ENCODE data around the gene MXD3.
"Not testable (repeated sequence)": the region's sequence is repeated elsewhere in the genome, so short reads cannot be mapped to it uniquely, and the experiment has no call there.

The MXD3 gene, protein sequence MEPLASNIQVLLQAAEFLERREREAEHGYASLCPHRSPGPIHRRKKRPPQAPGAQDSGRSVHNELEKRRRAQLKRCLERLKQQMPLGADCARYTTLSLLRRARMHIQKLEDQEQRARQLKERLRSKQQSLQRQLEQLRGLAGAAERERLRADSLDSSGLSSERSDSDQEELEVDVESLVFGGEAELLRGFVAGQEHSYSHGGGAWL

DNA sequence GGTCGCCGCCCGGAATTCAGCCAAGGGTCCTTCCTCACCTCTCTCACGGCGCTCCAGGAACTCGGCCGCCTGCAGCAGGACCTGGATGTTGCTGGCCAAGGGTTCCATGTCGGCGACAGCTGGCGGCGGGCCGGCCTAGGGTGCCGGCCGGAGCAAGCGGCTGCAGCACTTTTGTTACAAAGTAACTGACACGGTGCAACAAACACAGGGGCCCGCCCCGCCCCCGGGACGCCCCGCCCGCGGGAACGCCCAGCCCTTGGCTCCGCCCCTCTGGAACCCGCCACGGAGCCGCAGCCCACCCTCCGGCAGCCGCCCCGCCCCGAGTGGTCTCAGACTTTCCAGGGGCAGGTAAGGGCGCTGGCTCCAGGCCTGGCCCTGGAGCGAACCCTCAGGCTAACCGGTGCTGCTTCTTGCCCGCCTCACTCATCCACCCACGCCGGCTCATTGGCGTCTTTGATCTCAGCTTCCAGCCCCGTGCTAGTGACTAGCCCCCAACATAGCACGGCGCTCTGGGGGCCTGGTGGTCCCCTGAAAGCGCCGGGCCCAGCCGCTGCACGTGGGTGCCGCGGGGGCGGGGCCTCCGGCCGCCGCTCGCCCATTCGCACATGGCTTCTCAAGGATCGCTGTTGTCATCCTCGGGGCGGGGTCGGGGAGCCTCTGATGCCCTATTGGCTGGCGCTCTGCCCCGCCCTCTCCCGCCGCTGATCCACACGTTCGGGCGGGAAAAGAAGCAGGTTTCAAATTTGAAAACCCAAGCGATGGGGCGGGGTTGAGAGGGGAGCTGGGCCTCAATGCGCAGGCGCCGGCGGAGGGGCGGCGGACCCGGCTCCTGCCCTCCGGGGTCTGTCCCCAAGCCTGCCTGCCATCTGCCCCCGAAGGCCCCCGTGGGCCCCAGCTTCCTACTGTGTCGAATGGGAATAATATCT lies at the start of gene MXD3:
Gene MXD3 (minus strand): TSS at position 176 of the 926 bp plus-strand sequence. CDS start 68 bp downstream, at position 108.
- Histone ChIP-seq H3K9me3 (ENCODE audit: control insufficient read depth, low read length) (no peaks in the 10 kb centered on the region), H3K9ac (ENCODE audit: low read length) (peak within 1 kb of the TSS; percentile 43), H3K27me3 (ENCODE audit: control insufficient read depth, insufficient read depth, low read length) (no peaks in the 10 kb centered on the region), H3K36me3 (ENCODE audit: control insufficient read depth, insufficient read depth, low read length) (no peaks in the 10 kb centered on the region), H3K4me1 (ENCODE audit: control insufficient read depth, insufficient read depth, low read length) (peaks cover 19% of the 10 kb centered on the region), H3K4me3 (ENCODE audit: low read length) (peak within 1 kb of the TSS; percentile 41)

DNA sequence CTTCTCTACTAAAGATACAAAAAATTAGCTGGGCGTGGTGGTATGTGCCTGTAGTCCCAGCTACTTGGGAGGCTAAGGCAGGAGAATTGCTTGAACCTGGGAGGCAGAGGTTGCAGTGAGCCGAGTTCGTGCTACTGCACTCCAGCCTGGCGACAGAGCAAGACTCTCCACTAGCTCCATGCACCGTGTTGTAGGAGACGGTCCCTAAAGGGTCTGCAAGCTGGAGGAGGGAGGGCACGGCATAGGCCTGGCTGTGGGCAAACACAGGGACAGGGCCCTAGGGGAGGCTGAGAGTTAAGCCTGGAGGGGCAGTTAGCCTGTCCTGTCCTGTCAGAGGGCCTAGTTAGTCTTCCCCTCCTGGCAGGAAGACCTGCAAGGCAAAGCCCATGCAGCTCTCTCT lies 49.0 kb upstream of the MXD3 start:
- peaks cover 47% of the 10 kb centered on the region for H3K4me1 ChIP-seq (ENCODE audit: control insufficient read depth, insufficient read depth, low read length)
- H3K9me3 ChIP-seq (ENCODE audit: control insufficient read depth, low read length); H3K4me3 ChIP-seq (ENCODE audit: low read length): not testable (repeated sequence)

DNA sequence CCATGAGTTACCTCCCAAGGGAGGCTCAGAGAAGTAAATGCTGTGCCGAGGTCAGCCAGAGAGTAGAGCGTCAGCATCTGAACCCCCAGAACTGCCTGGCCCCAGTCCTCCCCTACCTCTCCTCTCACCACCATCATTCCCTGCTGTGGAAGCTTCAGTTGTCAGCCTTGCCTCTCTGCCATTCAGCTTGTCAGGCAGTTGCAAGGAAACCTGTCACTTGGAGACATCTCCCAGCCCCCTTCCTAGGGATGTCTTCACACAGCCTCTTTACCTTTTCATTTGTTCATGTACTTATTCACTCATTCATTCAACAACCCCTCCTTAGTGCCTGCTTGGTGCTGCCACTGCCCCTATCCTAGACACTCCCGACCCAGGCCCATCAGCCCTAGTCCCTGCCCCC lies 48.2 kb upstream of the MXD3 start:
- Histone ChIP-seq H3K4me3 (ENCODE audit: low read length) (no peak overlapping the region), H3K36me3 (ENCODE audit: control insufficient read depth, insufficient read depth, low read length) (no peaks in the 10 kb centered on the region), H3K9ac (ENCODE audit: low read length) (peak overlapping the region; percentile 25), H3K9me3 (ENCODE audit: control insufficient read depth, low read length) (no peaks in the 10 kb centered on the region), H3K27me3 (ENCODE audit: control insufficient read depth, insufficient read depth, low read length) (no peaks in the 10 kb centered on the region), H3K4me1 (ENCODE audit: control insufficient read depth, insufficient read depth, low read length) (peaks cover 41% of the 10 kb centered on the region)

More for the DNA sequence above, 49.0 kb upstream of the MXD3 start:
- not testable (repeated sequence) for H3K36me3 ChIP-seq (ENCODE audit: control insufficient read depth, insufficient read depth, low read length); H3K9ac ChIP-seq (ENCODE audit: low read length); H3K27me3 ChIP-seq (ENCODE audit: control insufficient read depth, insufficient read depth, low read length)

DNA sequence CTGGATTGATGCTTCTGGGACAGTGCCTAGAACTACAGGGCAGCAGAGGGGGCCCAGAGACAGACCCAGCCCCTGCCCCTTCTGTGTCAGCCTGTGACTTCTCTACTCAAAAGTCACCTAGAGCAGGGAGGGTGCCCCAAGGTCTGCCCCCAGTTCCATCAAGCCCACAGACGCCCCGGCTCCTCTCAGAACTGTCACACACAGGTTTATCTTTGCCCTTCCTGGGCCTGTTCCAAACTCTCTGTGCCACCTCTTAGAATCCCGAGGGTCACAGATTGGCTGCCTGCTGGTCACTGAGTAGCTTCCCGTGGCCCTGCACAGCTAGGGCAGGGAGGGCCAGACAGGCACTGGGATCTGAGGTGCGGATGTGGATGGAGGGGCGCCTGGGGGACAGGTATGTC lies 47.8 kb upstream of the MXD3 start:
- H3K9me3 ChIP-seq (ENCODE audit: control insufficient read depth, low read length): no peaks in the 10 kb centered on the region
- no peaks in the 10 kb centered on the region for H3K36me3 ChIP-seq (ENCODE audit: control insufficient read depth, insufficient read depth, low read length)
- H3K4me3 ChIP-seq (ENCODE audit: low read length): no peak overlapping the region
- H3K4me1 ChIP-seq (ENCODE audit: control insufficient read depth, insufficient read depth, low read length): peaks cover 41% of the 10 kb centered on the region
- no peaks in the 10 kb centered on the region for H3K27me3 ChIP-seq (ENCODE audit: control insufficient read depth, insufficient read depth, low read length)
- H3K9ac ChIP-seq (ENCODE audit: low read length): peak overlapping the region; percentile 25

DNA sequence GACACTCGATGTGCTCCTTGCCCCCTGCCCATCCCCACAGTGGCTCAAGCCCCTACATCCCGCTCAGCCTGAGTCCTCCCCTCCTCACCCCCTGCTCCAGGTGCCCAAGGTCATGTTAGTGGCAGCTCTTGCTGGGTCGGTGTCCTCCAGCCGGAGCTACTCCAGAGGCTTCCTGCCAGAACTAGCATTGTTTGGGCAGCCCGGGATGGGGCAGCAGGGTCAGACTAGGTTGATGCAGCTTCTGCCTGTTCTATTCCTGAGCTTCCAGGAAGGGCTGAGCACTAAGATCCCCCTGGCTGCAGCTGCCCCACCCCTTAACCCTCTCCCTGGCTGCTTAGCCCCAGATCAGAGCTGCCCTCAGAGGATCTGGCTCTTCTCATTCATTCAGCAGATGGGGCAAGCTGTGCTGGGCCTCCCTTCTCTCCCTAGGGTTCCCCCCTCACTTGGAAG lies 46.7 kb upstream of the MXD3 start:
- Histone ChIP-seq H3K9me3 (ENCODE audit: control insufficient read depth, low read length) (no peaks in the 10 kb centered on the region), H3K9ac (ENCODE audit: low read length) (peak overlapping the region; percentile 51), H3K4me1 (ENCODE audit: control insufficient read depth, insufficient read depth, low read length) (peaks cover 38% of the 10 kb centered on the region), H3K36me3 (ENCODE audit: control insufficient read depth, insufficient read depth, low read length) (no peaks in the 10 kb centered on the region), H3K4me3 (ENCODE audit: low read length) (peak overlapping the region; percentile 7), H3K27me3 (ENCODE audit: control insufficient read depth, insufficient read depth, low read length) (no peaks in the 10 kb centered on the region)

DNA sequence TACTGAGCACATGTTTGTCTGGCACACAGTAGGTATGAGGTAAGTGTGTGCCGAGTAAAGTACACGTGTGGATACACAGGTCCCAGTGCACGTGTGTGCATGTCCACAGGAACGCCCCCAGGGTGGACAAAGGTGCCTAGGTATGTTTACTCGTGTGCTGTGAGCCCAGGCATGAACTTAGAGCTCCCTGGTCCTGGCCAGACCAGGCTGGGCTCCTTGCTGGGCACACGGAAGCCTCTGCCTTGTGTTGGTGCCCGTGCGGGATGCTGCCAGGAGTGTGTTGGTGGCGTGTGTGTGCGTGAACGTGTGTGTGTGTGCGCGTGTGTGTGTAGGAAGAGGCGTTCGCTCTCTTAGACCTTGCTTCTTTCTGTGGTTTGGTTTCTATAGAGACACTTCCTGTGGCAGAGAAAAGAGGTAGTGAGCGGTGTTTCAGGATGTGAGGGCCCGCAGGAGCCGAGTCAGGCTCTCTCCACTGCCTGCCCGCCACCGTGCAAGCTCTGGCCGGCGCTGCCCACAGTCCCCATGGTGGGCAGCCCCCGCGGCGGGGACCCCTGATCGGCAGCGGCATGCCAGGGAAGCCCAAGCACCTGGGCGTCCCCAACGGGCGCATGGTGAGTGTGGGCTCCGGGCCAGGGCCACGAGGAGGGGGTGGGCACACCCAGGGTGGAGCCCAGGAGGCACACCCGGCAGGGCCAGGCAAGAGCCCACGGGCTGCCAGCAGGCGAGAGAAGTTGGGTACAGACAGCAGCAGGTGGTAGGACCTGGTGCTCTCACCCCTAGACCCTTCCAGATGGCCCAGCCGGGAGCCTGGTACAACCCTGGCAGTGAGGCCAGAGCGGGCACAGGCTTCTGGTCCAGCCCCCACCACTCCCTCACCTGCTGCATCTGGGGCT lies 46.0 kb upstream of the MXD3 start, which contains the start of gene RGS14:
Gene RGS14 (plus strand): TSS at position 466 of the 893 bp plus-strand sequence. CDS start 101 bp downstream, at position 567.
- H3K4me3 ChIP-seq (ENCODE audit: low read length): peak within 1 kb of the TSS; percentile 7
- peak within 1 kb of the TSS; percentile 51 for H3K9ac ChIP-seq (ENCODE audit: low read length)
- peaks cover 34% of the 10 kb centered on the region for H3K4me1 ChIP-seq (ENCODE audit: control insufficient read depth, insufficient read depth, low read length)
- H3K27me3 ChIP-seq (ENCODE audit: control insufficient read depth, insufficient read depth, low read length): no peaks in the 10 kb centered on the region
- H3K36me3 ChIP-seq (ENCODE audit: control insufficient read depth, insufficient read depth, low read length): no peaks in the 10 kb centered on the region
- H3K9me3 ChIP-seq (ENCODE audit: control insufficient read depth, low read length): no peaks in the 10 kb centered on the region

DNA sequence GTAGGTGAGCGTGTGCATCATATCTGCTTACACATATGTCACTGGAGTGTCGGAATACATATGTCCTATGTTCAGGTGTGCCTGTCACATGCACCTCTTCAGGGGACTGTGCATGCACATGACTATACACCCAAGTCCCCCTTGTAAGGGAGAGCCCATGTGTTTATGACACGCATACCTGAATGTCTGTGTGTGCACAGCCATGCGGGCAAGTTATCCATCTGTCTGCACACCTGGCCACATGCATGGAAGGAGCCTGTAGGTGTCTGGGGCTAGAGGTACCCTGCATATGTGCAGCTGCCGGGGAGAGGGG lies 45.4 kb upstream of the MXD3 start:
- Histone ChIP-seq H3K9ac (ENCODE audit: low read length) (no peak overlapping the region), H3K9me3 (ENCODE audit: control insufficient read depth, low read length) (no peaks in the 10 kb centered on the region), H3K4me3 (ENCODE audit: low read length) (no peak overlapping the region), H3K4me1 (ENCODE audit: control insufficient read depth, insufficient read depth, low read length) (peaks cover 30% of the 10 kb centered on the region), H3K27me3 (ENCODE audit: control insufficient read depth, insufficient read depth, low read length) (no peaks in the 10 kb centered on the region), H3K36me3 (ENCODE audit: control insufficient read depth, insufficient read depth, low read length) (no peaks in the 10 kb centered on the region)

DNA sequence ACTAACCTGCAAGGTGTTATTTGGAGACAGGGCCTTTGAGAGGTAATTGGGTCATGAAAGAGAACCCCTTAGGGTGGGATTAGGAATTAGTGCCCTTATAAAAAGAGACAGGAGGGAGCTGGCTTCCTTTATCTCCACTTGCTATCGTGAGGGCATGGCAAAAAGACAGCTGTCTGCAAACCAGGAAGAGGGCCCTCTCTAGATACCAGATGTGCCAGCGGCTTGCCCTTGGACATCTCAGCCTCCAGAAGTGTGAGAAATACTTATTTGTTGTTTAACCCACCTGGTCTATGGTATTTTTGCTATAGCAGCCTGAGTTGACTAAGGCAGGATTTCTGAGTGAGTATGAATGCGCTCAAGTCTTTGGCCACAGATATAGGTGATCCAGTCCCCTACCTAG lies 45.0 kb upstream of the MXD3 start:
- Histone ChIP-seq H3K4me3 (ENCODE audit: low read length) (no peak overlapping the region), H3K9me3 (ENCODE audit: control insufficient read depth, low read length) (no peaks in the 10 kb centered on the region), H3K36me3 (ENCODE audit: control insufficient read depth, insufficient read depth, low read length) (no peaks in the 10 kb centered on the region), H3K9ac (ENCODE audit: low read length) (no peak overlapping the region), H3K27me3 (ENCODE audit: control insufficient read depth, insufficient read depth, low read length) (no peaks in the 10 kb centered on the region), H3K4me1 (ENCODE audit: control insufficient read depth, insufficient read depth, low read length) (peaks cover 31% of the 10 kb centered on the region)

DNA sequence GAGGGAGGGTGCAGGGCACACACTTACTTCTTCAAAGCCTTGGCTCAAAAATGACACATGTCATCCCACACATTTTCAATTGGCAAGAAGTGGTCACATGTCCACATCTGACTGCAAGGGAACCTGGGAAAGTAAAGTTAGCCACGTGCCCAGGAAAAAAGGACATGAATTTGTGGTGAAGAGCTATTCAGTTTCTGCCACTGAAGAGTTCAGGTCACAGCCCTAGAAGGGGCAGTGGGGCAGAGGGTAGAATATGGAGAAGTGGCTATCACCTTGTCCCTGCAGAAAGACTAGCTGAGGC lies 44.1 kb upstream of the MXD3 start:
- Histone ChIP-seq H3K36me3 (ENCODE audit: control insufficient read depth, insufficient read depth, low read length) (no peaks in the 10 kb centered on the region), H3K27me3 (ENCODE audit: control insufficient read depth, insufficient read depth, low read length) (no peaks in the 10 kb centered on the region), H3K4me1 (ENCODE audit: control insufficient read depth, insufficient read depth, low read length) (peaks cover 34% of the 10 kb centered on the region), H3K4me3 (ENCODE audit: low read length) (no peak overlapping the region), H3K9me3 (ENCODE audit: control insufficient read depth, low read length) (no peaks in the 10 kb centered on the region), H3K9ac (ENCODE audit: low read length) (no peak overlapping the region)

DNA sequence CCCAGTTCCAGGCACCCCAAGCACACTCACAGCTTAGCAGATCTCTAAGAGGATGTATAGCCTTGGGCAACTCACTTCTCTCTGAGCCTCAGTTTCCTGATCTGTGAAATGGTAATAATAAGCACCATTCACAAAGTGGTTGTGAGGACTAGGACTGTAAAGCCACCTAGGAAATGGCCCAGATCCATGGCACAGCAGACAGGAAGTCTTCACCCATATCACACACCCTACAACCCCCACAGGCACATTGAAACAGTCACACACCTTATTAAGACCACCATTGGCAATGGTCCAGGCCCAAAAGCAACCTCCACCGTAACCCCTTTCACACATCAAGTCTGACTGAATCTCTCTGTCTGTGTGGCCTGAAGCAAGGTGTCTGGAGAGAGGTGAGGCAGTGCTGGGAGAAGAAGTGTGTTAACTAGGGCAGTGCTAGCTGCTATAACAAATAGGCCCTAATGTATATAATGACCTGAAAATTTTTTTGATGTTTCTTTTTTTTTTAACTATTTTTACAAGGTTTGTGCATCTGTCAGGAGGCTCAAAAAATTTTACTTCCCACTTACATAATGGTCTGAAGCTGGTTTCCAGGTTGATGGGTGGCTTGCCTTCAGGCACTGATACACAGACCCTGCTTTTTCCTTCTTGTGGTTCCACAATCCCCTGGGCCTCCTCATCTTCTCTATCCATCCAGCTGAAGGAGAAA lies 43.6 kb upstream of the MXD3 start:
- Histone ChIP-seq H3K4me3 (ENCODE audit: low read length) (no peak overlapping the region), H3K4me1 (ENCODE audit: control insufficient read depth, insufficient read depth, low read length) (peaks cover 39% of the 10 kb centered on the region), H3K9ac (ENCODE audit: low read length) (no peak overlapping the region), H3K9me3 (ENCODE audit: control insufficient read depth, low read length) (no peaks in the 10 kb centered on the region), H3K36me3 (ENCODE audit: control insufficient read depth, insufficient read depth, low read length) (no peaks in the 10 kb centered on the region), H3K27me3 (ENCODE audit: control insufficient read depth, insufficient read depth, low read length) (no peaks in the 10 kb centered on the region)

DNA sequence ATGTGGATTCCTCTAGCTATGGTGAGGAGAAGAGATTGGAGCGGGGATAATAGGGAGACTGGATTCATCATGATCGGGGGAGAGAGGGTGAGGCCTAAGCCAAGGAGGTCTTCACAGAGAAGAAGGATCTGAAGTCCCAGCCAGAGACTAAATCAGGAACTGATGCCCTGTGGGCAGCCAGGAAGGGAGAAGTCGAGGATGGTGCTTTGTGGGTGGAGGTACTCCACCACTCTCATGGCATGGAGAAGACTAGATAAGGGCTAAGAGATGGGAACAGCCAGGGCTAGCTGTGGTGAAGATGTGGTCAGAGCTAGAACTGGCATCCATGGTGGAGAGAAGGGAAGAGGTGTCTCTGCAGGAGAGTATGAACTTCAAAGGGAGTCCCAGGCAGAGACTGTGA lies 43.0 kb upstream of the MXD3 start:
- H3K9ac ChIP-seq (ENCODE audit: low read length): no peak overlapping the region
- no peak overlapping the region for H3K4me3 ChIP-seq (ENCODE audit: low read length)

More for the DNA sequence above, 43.0 kb upstream of the MXD3 start:
- Histone ChIP-seq H3K4me1 (ENCODE audit: control insufficient read depth, insufficient read depth, low read length) (peaks cover 45% of the 10 kb centered on the region), H3K27me3 (ENCODE audit: control insufficient read depth, insufficient read depth, low read length) (no peaks in the 10 kb centered on the region), H3K36me3 (ENCODE audit: control insufficient read depth, insufficient read depth, low read length) (no peaks in the 10 kb centered on the region), H3K9me3 (ENCODE audit: control insufficient read depth, low read length) (no peaks in the 10 kb centered on the region)
